GM21528 (cell line): ENCODE measurements around the gene HSPD1.
A peak's percentile ranks its signal among the peaks of the same experiment; 100 is the strongest.

Source experiments
- ATAC-seq: cut with Tn5 transposase; IDR thresholded peaks from one replicate; pipeline ENCODE4 v1.9.1; 2021; ENCODE audit warnings: mild to moderate bottlenecking, moderate library complexity; ENCODE audit not compliant: unreplicated experiment, low FRiP score

HSPD1 gene

DNA sequence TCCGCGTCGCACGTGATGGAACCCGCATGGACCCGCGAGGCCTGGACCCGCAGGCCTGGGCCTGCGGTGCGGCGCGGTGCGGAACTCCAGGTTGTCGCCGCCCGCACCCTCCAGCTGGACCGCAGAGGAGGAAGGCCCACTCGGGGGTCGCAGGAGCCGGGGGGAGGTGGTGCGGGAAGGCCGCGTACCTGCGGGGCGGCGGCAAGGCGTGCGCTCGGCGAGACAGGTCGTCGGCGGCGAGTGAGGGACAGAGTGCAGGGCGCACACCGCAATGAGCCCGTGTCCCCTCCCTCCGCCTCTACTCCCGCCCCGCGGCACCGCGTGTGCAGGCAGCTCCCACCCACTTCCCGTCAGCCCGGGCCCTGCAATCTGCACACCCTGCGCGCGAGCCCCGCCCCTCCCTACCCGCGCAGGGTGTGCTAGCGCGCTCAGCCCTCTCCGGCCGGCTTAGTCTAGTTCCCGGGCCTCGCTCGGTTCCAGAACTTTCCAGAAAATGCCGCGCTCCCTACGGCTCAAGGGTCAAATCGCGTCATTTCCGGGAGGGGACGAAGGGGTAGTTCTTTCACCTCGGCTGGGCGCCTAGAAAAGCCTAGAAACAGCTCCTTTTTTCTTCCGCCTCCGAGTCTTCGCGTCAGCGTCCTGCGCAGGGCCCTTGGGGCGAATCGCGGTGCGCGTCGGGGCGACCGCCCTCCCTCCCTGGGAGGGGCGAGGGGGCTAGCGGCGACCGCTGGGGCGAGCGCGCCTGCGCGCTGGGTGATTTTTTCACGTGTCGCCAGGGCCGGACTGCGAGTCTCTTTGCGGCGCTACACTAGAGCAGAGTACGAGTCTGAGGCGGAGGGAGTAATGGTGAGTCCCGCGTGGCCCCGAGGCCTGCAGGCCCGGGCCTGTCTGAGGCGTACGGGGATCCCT, at the start of gene HSPD1, which contains the start of gene HSPE1:
Gene HSPD1 (minus strand): TSS at position 247 of the 909 bp plus-strand sequence. CDS start 992 bp downstream, outside the sequence.
Gene HSPE1 (plus strand): TSS at position 786 of the 909 bp plus-strand sequence. CDS start 58 bp downstream, at position 844.
- ATAC-seq: peak; percentile 87

- no peak for ATAC-seq
Measured at GRCh38 chr2:197548582-197548981, 48.9 kb upstream of the HSPD1 start.

- no peak for ATAC-seq
Measured at GRCh38 chr2:197547163-197547900, 47.7 kb upstream of the HSPD1 start.

- no peak for ATAC-seq
Measured at GRCh38 chr2:197543206-197543605, 43.6 kb upstream of the HSPD1 start.

DNA sequence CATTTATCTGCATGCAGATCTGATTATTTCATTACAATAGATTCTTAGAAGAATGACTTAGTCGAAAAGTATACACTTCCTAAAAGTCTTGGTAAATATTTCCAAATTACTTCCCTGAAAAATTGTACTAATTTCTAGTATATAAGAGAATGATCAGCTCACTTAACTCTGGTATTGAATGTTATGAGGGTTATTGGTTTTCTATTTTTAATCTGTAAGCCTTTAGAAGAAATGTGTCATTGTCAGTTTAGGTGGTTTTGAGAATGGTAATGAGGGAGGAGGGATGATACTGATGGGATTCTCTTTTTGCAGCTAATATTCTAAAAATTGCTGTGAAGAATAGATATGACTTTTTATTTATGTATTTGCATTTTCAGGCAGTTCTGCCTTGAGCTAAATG, 40.1 kb upstream of the HSPD1 start:
- no peak for ATAC-seq

DNA sequence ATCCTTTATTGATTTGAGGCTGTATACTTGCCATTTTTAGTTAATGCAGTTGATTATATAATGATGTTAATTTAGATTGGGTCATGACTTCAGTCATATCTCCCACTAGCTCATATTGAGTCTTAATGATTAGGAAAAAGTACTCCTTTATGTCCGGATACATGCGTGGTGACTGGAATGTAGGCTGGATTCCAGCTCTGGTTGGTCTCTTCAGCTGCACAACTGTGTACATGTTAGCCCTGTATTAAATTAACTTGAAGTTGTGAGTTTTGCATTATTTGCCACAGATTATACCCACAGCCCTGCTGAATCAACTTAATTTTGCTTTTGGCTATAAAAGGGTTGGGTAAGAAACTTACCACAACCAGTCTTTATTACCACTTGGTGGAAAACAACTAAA, 38.8 kb upstream of the HSPD1 start:
- ATAC-seq: no peak

GRCh38 chr2:197517150-197517549, 17.5 kb upstream of the HSPD1 start:
- no peak for ATAC-seq

GRCh38 chr2:197516393-197516761, 16.7 kb upstream of the HSPD1 start:
- peak; percentile 21 for ATAC-seq

DNA sequence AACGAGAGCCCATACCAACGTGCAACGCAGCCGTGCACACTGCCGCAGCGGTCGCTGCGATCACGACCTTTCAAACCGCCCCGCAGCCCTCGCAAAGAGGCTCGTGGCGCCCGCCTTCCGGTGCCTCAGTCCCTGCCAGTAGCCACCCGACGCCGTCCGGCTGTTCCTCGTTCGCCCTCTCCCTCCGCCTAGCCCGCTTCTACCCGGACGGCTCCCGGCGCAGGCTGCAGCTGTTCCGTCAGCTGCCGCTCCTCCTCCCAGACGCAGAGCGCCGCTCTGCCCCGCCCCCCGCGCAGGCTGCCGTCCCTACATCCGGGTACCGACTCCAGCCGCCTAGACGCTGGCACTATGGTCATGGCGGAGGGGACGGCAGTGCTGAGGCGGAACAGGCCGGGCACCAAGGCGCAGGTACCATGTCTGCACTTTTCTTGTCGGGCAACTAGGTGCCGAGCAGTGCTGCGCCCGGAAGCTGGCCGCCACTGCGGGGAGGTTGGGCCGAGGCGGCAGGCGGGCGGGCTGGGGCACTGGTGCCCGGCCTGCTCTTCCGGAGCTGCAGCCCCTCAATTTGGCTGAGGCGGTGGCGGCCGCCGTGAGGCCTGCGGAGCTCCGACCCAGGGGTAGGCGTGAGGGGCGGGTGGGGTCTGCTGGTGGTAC, 16.2 kb upstream of the HSPD1 start, which contains the start of gene MOB4:
Gene MOB4 (plus strand): TSS at position 328 of the 654 bp plus-strand sequence. CDS start 21 bp downstream, at position 349.
- ATAC-seq: peak; percentile 94

GRCh38 chr2:197515315-197515738, 15.7 kb upstream of the HSPD1 start:
- ATAC-seq: no peak

DNA sequence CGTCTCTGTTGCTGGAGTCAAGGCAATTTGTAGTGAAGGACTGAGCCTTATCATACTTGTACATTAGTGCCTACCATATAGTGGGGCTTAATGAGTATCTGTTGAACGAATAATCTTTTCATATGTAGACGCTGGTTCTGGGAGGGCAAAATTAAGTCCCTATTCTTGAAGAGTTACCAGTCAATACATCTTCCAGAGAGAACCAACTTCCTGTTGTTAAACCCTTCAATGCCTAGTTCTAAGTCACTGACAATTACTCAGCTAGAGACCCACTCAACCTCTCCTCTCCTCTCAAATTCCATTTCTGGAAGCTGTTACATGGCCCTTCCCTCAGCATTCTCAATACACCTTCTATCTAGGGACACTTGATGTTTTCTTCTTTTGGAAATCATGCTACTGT, 15.1 kb upstream of the HSPD1 start:
- ATAC-seq: no peak

GRCh38 chr2:197513915-197514314, 14.3 kb upstream of the HSPD1 start:
- ATAC-seq: no peak

DNA sequence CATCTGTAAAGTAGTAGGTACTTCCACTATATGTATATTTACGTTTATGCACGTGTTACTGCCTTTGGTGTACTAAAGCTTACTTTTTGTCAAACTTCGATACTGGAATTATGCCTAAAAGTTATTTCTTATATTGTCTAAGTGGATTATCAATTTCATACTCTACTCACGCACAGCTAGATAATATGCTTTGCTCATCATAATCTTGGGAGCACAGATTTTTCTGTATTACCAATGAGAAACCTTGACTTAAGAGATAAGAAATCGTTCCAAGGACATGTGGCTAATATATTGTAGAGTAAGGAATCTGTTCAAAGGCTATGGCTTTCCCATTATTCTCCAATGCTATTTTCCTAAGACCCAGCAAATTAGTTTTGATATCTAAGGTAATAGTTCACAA, 7.0 kb upstream of the HSPD1 start:
- no peak for ATAC-seq

- no peak for ATAC-seq
Measured at GRCh38 chr2:197504512-197504911, 4.9 kb upstream of the HSPD1 start.

- ATAC-seq: no peak
Measured at GRCh38 chr2:197504000-197504399, 4.4 kb upstream of the HSPD1 start.

DNA sequence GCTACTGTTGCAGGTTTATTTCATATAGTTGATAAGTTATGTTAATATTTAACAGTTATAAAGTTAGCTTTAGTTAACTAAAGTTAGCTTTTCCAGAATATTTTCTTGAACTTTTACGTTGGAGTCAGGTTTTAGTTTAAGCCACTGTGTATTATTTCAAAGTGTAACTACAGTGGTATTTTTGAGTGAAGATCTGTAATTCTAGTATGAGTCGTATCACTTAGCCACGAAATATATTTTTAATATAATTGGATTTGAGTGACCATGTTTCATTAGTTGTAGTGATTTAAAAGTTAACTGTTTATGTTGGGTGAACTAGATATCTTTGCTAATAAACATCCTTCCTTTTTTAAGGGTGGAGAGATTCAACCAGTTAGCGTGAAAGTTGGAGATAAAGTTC, 3.0 kb upstream of the HSPD1 start:
- ATAC-seq: no peak

DNA sequence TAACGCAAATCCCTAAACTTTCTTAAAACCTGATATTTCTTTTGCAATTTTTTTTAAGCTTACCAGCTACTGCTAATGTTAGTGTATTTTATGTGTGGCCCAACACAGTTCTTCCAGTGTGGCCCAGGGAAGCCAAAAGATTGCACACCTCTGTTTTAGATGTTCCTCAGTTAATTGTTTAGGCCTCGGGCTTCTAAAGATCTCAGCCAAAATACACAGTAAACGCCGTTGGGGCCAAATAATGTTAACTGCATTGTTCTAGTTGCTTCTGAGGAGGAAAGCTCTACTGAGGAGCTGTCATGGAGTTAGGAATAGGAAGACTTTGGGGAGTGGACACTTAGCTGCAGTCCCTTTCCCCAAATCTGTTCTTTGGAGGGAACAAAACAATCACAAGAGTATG, 2.6 kb upstream of the HSPD1 start:
- no peak for ATAC-seq

- ATAC-seq: peak; percentile 9
Measured at GRCh38 chr2:197500503-197501131, 977 bp upstream of the HSPD1 start.

DNA sequence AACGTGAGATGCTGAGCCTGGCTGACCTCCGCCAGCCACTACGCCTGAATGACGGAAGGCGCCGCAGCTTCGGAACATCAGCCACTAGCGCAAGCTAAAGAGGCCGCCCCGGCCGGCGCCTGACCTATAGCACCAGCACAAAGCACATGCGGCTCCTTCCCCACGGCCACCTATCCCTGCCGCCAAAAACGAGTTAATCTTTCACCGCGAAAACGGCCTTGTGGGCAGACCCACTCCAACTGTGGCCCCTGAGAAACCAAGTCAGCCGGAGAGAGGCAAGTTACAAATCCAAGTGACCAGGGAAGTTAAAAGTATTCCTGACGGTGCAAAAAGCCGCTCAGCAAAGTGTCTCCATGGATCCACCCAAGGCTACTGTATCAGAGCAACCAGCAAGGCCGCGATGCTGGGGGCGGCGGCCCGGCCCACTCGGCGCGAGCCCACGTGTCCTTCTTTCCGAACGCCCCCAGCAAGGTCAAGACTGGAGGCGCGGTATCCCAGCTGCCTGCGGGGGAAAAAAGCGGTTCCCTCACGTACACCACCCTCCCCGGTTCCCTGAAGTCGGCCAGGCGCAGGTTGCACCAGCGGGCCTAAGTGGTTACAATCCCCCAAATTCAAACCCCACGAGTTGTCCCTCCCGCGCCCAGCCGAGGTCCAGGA, 575 bp downstream of the HSPD1 start:
- ATAC-seq: peak; percentile 26
